Heart left ventricle (tissue), 13 donors: ENCODE measurements around the gene COL23A1.

Experiments
- POLR2A ChIP-seq, 2 donors: fragments of 450-650 bp; IDR thresholded peaks; one replicate each; pipeline ENCODE4 v1.6.1; 2017; ENCODE audit warnings: antibody characterized with exemption in 2 of 2, mild to moderate bottlenecking in 2 of 2, moderate library complexity in 2 of 2
- TF ChIP-seq, protein P1 (sequence below), 12 donors: fragments of 200-600 bp; sonication (generic) in 4 of 12; IDR thresholded peaks; one replicate each; pipeline versions ENCODE4 v1.5.0 to v1.8.0; 2018 to 2022; ENCODE audit warnings: antibody characterized with exemption in 12 of 12, mild to moderate bottlenecking in 5 of 12
- donor health status: ischemic (EF 13 %, LVEDD 7.1; RV severe dilation, severe dysfunction).
- donor health status: DM: no; HTN: yes; CAD: no.
- donor health status: DM: no; HTN: no; CAD: no.
- donor health status: ischemic (EF 25% LVEDD 6.9; RV normal size, moderate dysfunction).
- donor health status: ischemic (EF 25% LVEDD 5.7; RV mildly dilated, moderate dysfunction).
- donor health status: ischemic (EF 35%, LVEDD 5.7; RV mildly dilated, moderate dysfunction).
- donor health status: nonischemic (EF 11% LVEDD 7.7; RV severe dilation, severe dysfunction).
- donor health status: DM: yes; HTN: yes; CAD: no.
- donor health status: PGD.
- donor health status: ischemic (EF 29% LVEDD 5.4; RV normal size, mild dysfunction).
- donor health status: nonischemic (EF 23%, LVEDD 6.1; RV moderate dilation, normal function).

DNA sequence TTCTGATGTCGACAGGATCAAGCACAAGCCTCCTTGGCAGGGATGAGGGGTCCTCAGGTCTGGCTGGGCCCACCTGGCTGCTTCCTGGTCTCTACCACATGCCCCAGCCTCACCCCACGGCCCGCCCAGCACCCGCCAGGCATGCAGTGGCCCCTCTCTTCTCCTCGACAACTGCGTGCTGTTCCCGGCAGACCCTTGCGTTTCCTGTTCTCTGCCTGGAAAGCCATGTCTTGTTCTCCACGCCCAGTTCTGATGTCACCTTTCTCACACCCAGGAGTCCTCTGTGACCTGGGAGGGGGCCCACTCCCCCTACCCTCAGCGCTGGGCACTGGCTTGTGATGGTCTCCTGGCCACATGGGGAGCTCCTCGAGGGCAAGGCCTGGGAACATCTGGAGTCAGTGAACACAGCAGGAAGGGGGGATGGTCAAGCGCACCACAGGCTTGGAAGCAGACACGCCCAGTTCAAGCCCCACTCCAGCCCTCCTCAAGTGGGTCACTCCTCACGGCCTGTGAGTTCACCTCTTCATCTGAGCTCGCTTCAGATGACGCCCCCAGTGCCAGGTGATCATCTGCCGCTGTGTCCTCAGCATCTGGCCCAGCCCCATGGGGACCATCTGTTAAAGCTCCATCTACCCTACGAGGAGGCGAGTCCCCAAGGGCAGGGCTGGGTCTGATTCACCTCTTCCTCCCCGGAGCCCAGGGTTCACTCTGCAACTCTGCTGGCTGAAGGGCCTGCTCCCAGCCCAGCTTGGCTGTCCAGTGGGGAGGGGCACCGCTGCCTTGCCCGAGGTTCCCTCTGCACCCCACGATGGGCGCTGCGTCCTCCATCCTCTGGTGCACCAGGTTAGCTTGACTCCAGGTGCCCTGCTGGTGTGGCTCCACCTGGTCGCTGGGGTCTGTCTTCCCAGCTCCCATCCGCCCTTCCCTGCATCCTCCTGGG is 224.4 kb downstream of the COL23A1 start:
- no peak for TF ChIP-seq POLR2A (IDR thresholded peaks at IDR 0.05)
- TF ChIP-seq, protein P1, sequence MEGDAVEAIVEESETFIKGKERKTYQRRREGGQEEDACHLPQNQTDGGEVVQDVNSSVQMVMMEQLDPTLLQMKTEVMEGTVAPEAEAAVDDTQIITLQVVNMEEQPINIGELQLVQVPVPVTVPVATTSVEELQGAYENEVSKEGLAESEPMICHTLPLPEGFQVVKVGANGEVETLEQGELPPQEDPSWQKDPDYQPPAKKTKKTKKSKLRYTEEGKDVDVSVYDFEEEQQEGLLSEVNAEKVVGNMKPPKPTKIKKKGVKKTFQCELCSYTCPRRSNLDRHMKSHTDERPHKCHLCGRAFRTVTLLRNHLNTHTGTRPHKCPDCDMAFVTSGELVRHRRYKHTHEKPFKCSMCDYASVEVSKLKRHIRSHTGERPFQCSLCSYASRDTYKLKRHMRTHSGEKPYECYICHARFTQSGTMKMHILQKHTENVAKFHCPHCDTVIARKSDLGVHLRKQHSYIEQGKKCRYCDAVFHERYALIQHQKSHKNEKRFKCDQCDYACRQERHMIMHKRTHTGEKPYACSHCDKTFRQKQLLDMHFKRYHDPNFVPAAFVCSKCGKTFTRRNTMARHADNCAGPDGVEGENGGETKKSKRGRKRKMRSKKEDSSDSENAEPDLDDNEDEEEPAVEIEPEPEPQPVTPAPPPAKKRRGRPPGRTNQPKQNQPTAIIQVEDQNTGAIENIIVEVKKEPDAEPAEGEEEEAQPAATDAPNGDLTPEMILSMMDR (IDR thresholded peaks at IDR 0.05): no peak
